Osteoblast (primary cell): ENCODE data around the gene KRT86. TPM values are rescaled to one million over a fixed set of nuclear protein-coding genes. Genes with fewer than 3 reads are reported as not detected.

Experiments
- DNase-seq: peaks from one replicate; pipeline ENCODE4 v3.0.0; 2011; ENCODE audit warnings: low spot score, mixed read lengths; ENCODE audit not compliant: insufficient read length; ENCODE audit errors: missing footprints
- H2AFZ ChIP-seq: 2 replicates; pipeline ENCODE4 v1.6.0; 2011; ENCODE audit warnings: mild to moderate bottlenecking, low read length
- H3K27ac ChIP-seq: 2 replicates; pipeline ENCODE4 v1.5.1; 2011; ENCODE audit warnings: mild to moderate bottlenecking, low read depth, low read length, moderate library complexity
- H3K27me3 ChIP-seq: 2 replicates; pipeline ENCODE4 v1.6.0; 2012; ENCODE audit warnings: mild to moderate bottlenecking, control low read depth, inconsistent platforms, low read length, moderate library complexity; ENCODE audit not compliant: insufficient read depth
- H3K36me3 ChIP-seq: 2 replicates; pipeline ENCODE4 v1.5.1; 2011; ENCODE audit warnings: mild to moderate bottlenecking, low read length, control low read depth, moderate library complexity; ENCODE audit not compliant: insufficient read depth
- H3K4me1 ChIP-seq: 2 replicates; pipeline ENCODE4 v1.5.1; 2011; ENCODE audit warnings: mild to moderate bottlenecking, low read length, control low read depth, moderate library complexity; ENCODE audit not compliant: insufficient read depth
- H3K4me2 ChIP-seq: 2 replicates; pipeline ENCODE4 v1.6.0; 2011; ENCODE audit warnings: mild to moderate bottlenecking, low read length; ENCODE audit not compliant: insufficient read depth
- H3K4me3 ChIP-seq: fragments of 200-600 bp; sonication (generic); 3 replicates; pipeline ENCODE4 v1.5.1; 2012; ENCODE audit warnings: mild to moderate bottlenecking, low read length, inconsistent platforms; ENCODE audit not compliant: insufficient read depth
- H3K79me2 ChIP-seq: 2 replicates; pipeline ENCODE4 v1.6.0; 2012; ENCODE audit warnings: mild to moderate bottlenecking, low read length, control low read depth, inconsistent platforms; ENCODE audit not compliant: insufficient read depth
- H3K9me3 ChIP-seq: 2 replicates; pipeline ENCODE4 v1.5.1; 2011; ENCODE audit warnings: low read depth, low read length, control low read depth
- H4K20me1 ChIP-seq: 2 replicates; pipeline ENCODE4 v1.6.0; 2012; ENCODE audit warnings: mild to moderate bottlenecking, low read length, control low read depth; ENCODE audit not compliant: insufficient read depth
- CTCF ChIP-seq: IDR thresholded peaks from 2 replicates; pipeline ENCODE4 v1.5.1; 2011; ENCODE audit warnings: mild to moderate bottlenecking, low read depth, low read length, moderate library complexity; ENCODE audit errors: extremely low read depth
- total RNA-seq: library from RNA; depleted of rRNA; stranded (reverse); fragments of >200 nt; gene quantifications from 2 replicates; pipeline ENCODE4 v1.2.3, GENCODE V29; 2012

KRT86 gene
- total RNA-seq, 1 donor, result 0.36 TPM

GRCh38 chr12:52305921-52306705, 31.7 kb downstream of the KRT86 start:
- no peak overlapping the region for H3K4me3 ChIP-seq
- H4K20me1 ChIP-seq, result no peaks in the 10 kb centered on the region
- DNase-seq, result peak; percentile 75

GRCh38 chr12:52306731-52307130, 32.3 kb downstream of the KRT86 start:
- no peak overlapping the region for H3K4me3 ChIP-seq
- peaks cover 4% of the 10 kb centered on the region for H3K27me3 ChIP-seq
- TF ChIP-seq CTCF, result no peak
- H3K27ac ChIP-seq, result no peak overlapping the region
- H4K20me1 ChIP-seq, result no peaks in the 10 kb centered on the region
- no peaks in the 10 kb centered on the region for H3K9me3 ChIP-seq
- DNase-seq, result peak; percentile 49
- H3K79me2 ChIP-seq, result no peaks in the 10 kb centered on the region
- peaks cover 8% of the 10 kb centered on the region for H3K4me1 ChIP-seq
- H3K4me2 ChIP-seq, result no peak overlapping the region
- no peak overlapping the region for H2AFZ ChIP-seq
- H3K36me3 ChIP-seq, result no peaks in the 10 kb centered on the region

More at GRCh38 chr12:52305921-52306705, 31.7 kb downstream of the KRT86 start:
- peaks cover 4% of the 10 kb centered on the region for H3K27me3 ChIP-seq
- peak; percentile 43 for TF ChIP-seq CTCF
- no peak overlapping the region for H2AFZ ChIP-seq
- H3K9me3 ChIP-seq, result no peaks in the 10 kb centered on the region
- peaks cover 6% of the 10 kb centered on the region for H3K4me1 ChIP-seq
- no peaks in the 10 kb centered on the region for H3K36me3 ChIP-seq
- H3K4me2 ChIP-seq, result no peak overlapping the region
- H3K27ac ChIP-seq, result no peak overlapping the region
- no peaks in the 10 kb centered on the region for H3K79me2 ChIP-seq

- peak overlapping the region; percentile 17 for H3K27ac ChIP-seq
- no peaks in the 10 kb centered on the region for H3K79me2 ChIP-seq
- no peak for TF ChIP-seq CTCF
- no peaks in the 10 kb centered on the region for H4K20me1 ChIP-seq
- peaks cover 8% of the 10 kb centered on the region for H3K4me1 ChIP-seq
- DNase-seq, result peak; percentile 95
- no peaks in the 10 kb centered on the region for H3K9me3 ChIP-seq
- H3K4me2 ChIP-seq, result peak overlapping the region; percentile 92
- H3K4me3 ChIP-seq, result peak overlapping the region; percentile 71
- no peaks in the 10 kb centered on the region for H3K36me3 ChIP-seq
- H2AFZ ChIP-seq, result peak overlapping the region; percentile 88
- H3K27me3 ChIP-seq, result peaks cover 4% of the 10 kb centered on the region
These were observed 33.7 kb downstream of the KRT86 start for GRCh38 chr12:52307836-52308805.
